Panc1 (cell line): ENCODE measurements around the gene PIK3AP1.

Experiments used
- POLR2AphosphoS5 ChIP-seq: IDR thresholded peaks from 2 replicates; pipeline ENCODE4 v1.6.1; 2012; ENCODE audit warnings: mild to moderate bottlenecking, low read depth, low read length, moderate library complexity
- SIN3A ChIP-seq: IDR thresholded peaks from 2 replicates; pipeline ENCODE4 v1.6.1; 2012; ENCODE audit warnings: low read depth, mild to moderate bottlenecking, low read length, moderate library complexity, borderline replicate concordance; ENCODE audit not compliant: insufficient read depth

DNA sequence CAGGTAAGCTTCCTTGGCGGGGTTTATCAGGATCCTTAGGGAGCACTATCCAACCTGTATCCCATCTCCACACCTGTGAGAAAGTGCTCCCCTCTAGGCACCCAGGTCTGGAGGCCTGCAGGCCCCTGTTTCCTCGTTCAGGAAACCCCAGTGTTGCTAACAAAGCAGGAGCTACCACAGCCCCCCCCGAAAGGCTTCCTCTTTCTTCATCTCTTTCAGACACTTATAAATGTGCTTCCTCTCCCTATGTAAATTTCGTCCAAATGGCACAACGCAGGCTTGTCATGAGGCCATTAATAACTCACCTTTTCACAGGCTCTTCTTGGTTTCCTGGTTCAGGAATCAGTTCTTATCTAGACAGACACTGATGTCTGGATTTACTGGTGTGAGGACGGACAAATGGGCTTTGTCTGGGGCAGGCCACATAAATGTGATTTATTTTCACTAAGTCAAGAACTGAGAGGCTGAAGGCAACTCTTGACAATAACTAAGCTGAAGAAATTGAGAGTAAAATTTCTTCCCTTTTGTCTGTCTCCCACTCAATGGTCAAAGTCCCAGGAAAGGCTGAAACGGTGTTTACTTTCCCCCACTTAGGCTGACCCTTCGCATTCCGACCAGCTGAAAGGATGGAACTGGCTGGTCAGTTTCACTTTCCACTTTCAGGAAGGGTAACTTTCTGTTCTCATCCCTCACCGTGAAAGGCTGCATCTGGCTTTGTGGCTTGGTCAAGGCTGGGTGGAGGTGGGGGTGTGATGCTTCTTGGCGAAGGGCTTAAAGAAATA lies 46.8 kb downstream of the PIK3AP1 start:
- TF ChIP-seq SIN3A (no peak), POLR2AphosphoS5 (no peak)
